Measurements from ENCODE around the gene TMEM88. TPM values are rescaled to one million over a fixed set of nuclear protein-coding genes. Genes with fewer than 3 reads are reported as not detected.
"Not testable (repeated sequence)": the region's sequence is repeated elsewhere in the genome, so short reads cannot be mapped to it uniquely, and the experiment has no call there.

TMEM88 gene
- total RNA-seq, 4 donors from 2014 or later: 6.5 to 41.6 (median 29.6) TPM

GRCh38 chr17:7857713-7858521 is 3.1 kb downstream of the TMEM88 start, which contains the start of gene CYB5D1:
TSS of gene CYB5D1 (plus strand) at chr17:7858003. CDS start at chr17:7858135, 132 bp downstream.
- H3K27ac ChIP-seq: peak within 1 kb of the TSS; percentile 73 to 96 (median 92)
- H3K4me3 ChIP-seq: peak within 1 kb of the TSS; percentile 57 to 86
- peaks cover 0 to 47% of the 10 kb centered on the region in 2 donors for H3K36me3 ChIP-seq
- H3K4me1 ChIP-seq: peaks cover 3 to 57% (median 23%) of the 10 kb centered on the region in 3 donors
- H3K27me3 ChIP-seq: no peaks in the 10 kb centered on the region
- TF ChIP-seq POLR2A (IDR thresholded peaks at IDR 0.05): peak; percentile 11 to 27
- TF ChIP-seq EP300 (IDR thresholded peaks at IDR 0.05): no peak
- TF ChIP-seq POLR2AphosphoS5 (IDR thresholded peaks at IDR 0.05): peak; percentile 90
- TF ChIP-seq CTCF (IDR thresholded peaks at IDR 0.05): peak in 1 of 4 experiments; percentile 7
- no peaks in the 10 kb centered on the region for H3K9me3 ChIP-seq
- ATAC-seq: peak; percentile 73
- 1 to 8% methylated on average over 13 to 20 of the region's 48 CpGs for WGBS, 2 donors (ENCODE audit: low coverage in 1 of 2)

DNA sequence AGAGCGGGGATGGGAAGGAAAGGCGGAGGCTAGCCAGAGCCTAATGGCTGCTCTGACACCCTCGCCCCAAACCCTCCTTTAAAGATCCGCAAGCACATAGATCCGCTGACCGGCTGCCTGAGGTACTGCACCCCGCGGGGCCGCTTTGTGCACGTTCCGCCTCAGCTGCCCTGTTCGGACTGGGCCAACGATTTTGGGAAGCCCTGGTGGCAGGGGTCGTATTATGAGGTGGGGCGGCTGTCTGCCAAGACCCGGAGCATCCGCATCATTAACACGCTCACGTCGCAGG is 3.6 kb downstream of the TMEM88 start:
- WGBS, 2 donors (ENCODE audit: low coverage in 1 of 2): 27% methylated on average over 6 of the region's 20 CpGs; no CpG with 5 or more reads in 1 of the 2 donors
- H3K4me3 ChIP-seq: peak overlapping the region; percentile 57 to 86

DNA sequence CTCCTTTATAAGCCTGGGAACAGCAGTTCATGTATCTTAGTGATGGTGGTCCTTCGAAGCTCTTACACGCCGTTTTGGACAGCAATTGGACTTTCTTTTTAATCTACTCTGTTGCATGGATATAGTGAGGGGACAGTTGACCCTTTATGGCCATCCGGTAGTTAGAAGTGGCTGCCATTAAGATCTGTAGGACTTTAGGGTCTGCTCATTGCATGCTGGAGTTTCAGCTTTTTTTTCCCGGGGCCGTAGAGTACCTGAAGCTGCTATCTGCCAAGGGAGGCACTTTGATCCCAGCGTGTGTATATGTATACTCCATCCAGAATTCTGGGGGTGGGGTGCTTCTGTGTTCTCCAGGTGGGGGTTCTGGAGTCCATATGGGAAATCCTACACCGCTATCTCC is 4.2 kb downstream of the TMEM88 start:
- H3K36me3 ChIP-seq: peaks cover 0 to 36% of the 10 kb centered on the region in 2 donors
- TF ChIP-seq POLR2A (IDR thresholded peaks at IDR 0.05) (no peak), CTCF (IDR thresholded peaks at IDR 0.05) (no peak), EP300 (IDR thresholded peaks at IDR 0.05) (no peak), POLR2AphosphoS5 (IDR thresholded peaks at IDR 0.05) (no peak)
- peak overlapping the region in 3 of 4 donors; percentile 88 to 96 (median 95) for H3K27ac ChIP-seq
- 33 to 70% methylated on average over 1 to 6 of the region's 8 CpGs for WGBS, 2 donors (ENCODE audit: low coverage in 1 of 2)
- ATAC-seq: no peak
- H3K4me1 ChIP-seq: peaks cover 3 to 55% (median 23%) of the 10 kb centered on the region in 3 donors
- H3K4me3 ChIP-seq: peak overlapping the region in 1 of 2 donors; percentile 57
- H3K9me3 ChIP-seq: no peaks in the 10 kb centered on the region
- no peaks in the 10 kb centered on the region for H3K27me3 ChIP-seq

More for the DNA sequence above, 3.6 kb downstream of the TMEM88 start:
- ATAC-seq: no peak
- Histone ChIP-seq H3K27me3 (no peaks in the 10 kb centered on the region), H3K27ac (peak overlapping the region; percentile 73 to 96 (median 92)), H3K36me3 (peaks cover 0 to 42% of the 10 kb centered on the region in 2 donors), H3K9me3 (no peaks in the 10 kb centered on the region), H3K4me1 (peaks cover 3 to 57% (median 23%) of the 10 kb centered on the region in 3 donors)
- TF ChIP-seq POLR2AphosphoS5 (IDR thresholded peaks at IDR 0.05) (no peak), CTCF (IDR thresholded peaks at IDR 0.05) (peak in 3 of 4 experiments; percentile 46 to 72 (median 58))

DNA sequence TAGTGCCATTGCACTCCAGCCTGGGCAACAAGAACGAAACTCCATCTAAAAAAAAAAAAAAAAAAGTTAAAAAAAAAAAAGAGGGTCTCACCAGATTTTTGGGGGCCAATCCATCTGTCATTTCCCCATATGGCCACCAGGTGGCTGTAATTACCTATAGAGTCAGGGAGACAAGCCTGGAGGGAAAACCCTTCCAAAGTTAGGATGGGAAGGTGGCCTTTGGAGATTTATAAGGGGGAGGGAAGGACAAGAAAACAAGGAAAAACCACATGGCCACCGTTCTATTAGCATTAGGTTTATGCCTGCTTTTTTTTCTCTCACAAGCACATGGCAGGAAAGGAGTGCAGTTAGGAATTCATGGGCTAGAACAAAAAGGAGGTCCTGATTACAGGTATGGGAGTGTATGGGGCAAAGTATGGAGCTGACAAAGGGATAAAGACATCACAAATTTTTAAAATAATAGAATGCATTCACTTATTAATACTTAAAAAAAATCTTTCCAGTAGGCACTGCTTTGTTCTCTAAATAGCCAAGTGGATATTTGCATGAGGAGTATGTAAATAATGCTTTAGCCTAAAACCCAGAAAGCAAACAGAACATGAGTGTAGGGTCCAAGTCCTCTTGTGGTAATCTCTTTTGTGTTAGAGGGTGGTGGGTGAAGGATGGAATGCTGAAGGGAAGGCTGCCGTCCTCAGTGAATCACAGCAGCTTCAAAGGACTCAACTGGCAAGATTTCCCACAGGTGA is 8.0 kb downstream of the TMEM88 start:
- ATAC-seq: no peak
- Histone ChIP-seq H3K4me1 (peaks cover 0 to 27% (median 7%) of the 10 kb centered on the region in 3 donors), H3K36me3 (peaks cover 0 to 32% of the 10 kb centered on the region in 2 donors), H3K27me3 (no peaks in the 10 kb centered on the region), H3K4me3 (no peak overlapping the region), H3K27ac (no peak overlapping the region), H3K9me3 (no peaks in the 10 kb centered on the region)
- peak in 3 of 4 experiments; percentile 84 to 90 (median 89) for TF ChIP-seq CTCF (IDR thresholded peaks at IDR 0.05)
- no peak for TF ChIP-seq POLR2A (IDR thresholded peaks at IDR 0.05)
- 0 to 31% methylated on average over 1 to 2 of the region's 3 CpGs for WGBS, 2 donors (ENCODE audit: low coverage in 1 of 2)

DNA sequence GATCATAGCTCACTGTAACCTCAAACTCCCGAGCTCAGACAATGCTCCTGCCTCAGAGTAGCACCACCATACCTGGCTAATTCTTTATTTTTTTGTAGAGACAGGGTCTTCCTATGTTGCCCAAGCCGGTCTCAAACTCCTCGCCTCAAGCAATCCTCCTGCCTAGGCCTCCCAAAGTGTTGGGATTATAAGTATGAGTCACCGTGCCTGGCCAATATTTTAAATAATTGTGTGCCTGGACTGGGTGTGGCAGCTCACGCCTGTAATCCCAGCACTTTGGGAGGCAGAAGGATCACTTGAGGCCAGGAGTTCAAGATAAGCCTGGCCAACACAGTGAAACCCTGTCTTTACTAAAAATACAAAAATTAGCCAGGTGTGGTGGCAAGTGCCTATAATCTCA is 9.5 kb downstream of the TMEM88 start:
- 61 to 76% methylated on average over 2 to 4 of the region's 5 CpGs for WGBS, 2 donors (ENCODE audit: low coverage in 1 of 2)
- not testable (repeated sequence) for H3K9me3 ChIP-seq, H3K27me3 ChIP-seq, H3K27ac ChIP-seq, H3K4me3 ChIP-seq, ATAC-seq
- Histone ChIP-seq H3K36me3 (peaks cover 0 to 29% of the 10 kb centered on the region in 2 donors), H3K4me1 (peaks cover 0 to 13% (median 0%) of the 10 kb centered on the region in 3 donors)

All from gastroesophageal sphincter (tissue), 4 donors.